Endothelial cell of umbilical vein (primary cell): ENCODE measurements around the gene RMI2. TPM values are rescaled to one million over a fixed set of nuclear protein-coding genes. Genes with fewer than 3 reads are reported as not detected.

Experiments
- BruUV-seq: library from RNA; stranded (reverse); fragments of 400-500 nt; replicated peaks from 2 replicates; lab custom pipeline; 2021; lab: Mats Ljungman, UMichigan
- CTCF ChIA-PET: fragments of 300-600, 350-600 bp; sonication (Branson Sonifier 250); formaldehyde crosslinking; loops from one replicate; lab custom pipeline; 2021; ENCODE audit warnings: antibody characterized with exemption, inconsistent platforms; lab: Charles Lee
- POLR2A ChIA-PET: fragments of 300-600, 350-600 bp; sonication (Branson Sonifier 250); formaldehyde crosslinking; loops from one replicate; lab custom pipeline; 2021; ENCODE audit warnings: antibody characterized with exemption, inconsistent platforms; lab: Charles Lee
- DNase-seq: peaks from one replicate; pipeline ENCODE4 v3.0.0-alpha.2; 2011; ENCODE audit warnings: low read depth, low spot score
- FAIRE-seq: peaks from 2 replicates; lab custom pipeline; 2011; peaks lifted over from hg19 to GRCh38; lab: Jason Lieb, UNC
- H2AFZ ChIP-seq: 2 replicates; pipeline ENCODE4 v1.6.0; 2012; ENCODE audit warnings: low read depth, low read length, control low read depth, inconsistent platforms
- H3K27ac ChIP-seq: 2 replicates; pipeline ENCODE4 v1.5.1; 2011; ENCODE audit warnings: low read depth, mild to moderate bottlenecking, control low read depth, low read length, moderate library complexity; ENCODE audit not compliant: insufficient read depth
- H3K27me3 ChIP-seq, 2 experiments: 2 replicates each; pipeline versions ENCODE4 v1.6.0 to v1.6.1; 2011; ENCODE audit warnings: low read length in 2 of 2, mixed read lengths in 1 of 2; ENCODE audit not compliant: control insufficient read depth in 2 of 2, insufficient read depth in 2 of 2
- H3K36me3 ChIP-seq, 2 experiments: 2 replicates in 1 of 2; 3 replicates in 1 of 2; pipeline ENCODE4 v1.5.1; 2011; ENCODE audit warnings: low read length in 2 of 2, mild to moderate bottlenecking in 1 of 2, moderate library complexity in 1 of 2; ENCODE audit not compliant: control insufficient read depth in 2 of 2, insufficient read depth in 2 of 2; ENCODE audit errors: extremely low read depth in 1 of 2
- H3K4me1 ChIP-seq: 3 replicates; pipeline ENCODE4 v1.5.1; 2011; ENCODE audit warnings: mild to moderate bottlenecking, low read length; ENCODE audit not compliant: control insufficient read depth, insufficient read depth; ENCODE audit errors: extremely low read depth
- H3K4me2 ChIP-seq: 2 replicates; pipeline ENCODE4 v1.6.1; 2011; ENCODE audit warnings: low read length, control low read depth, mixed read lengths; ENCODE audit not compliant: insufficient read depth
- H3K4me3 ChIP-seq, 3 experiments: fragments of 200-600 bp in 1 of 3; sonication (generic), shearing (Covaris generic) in 1 of 3; replicated peaks in 1 of 3; 2 replicates each; pipeline ENCODE4 v1.5.1; 2011 to 2016; ENCODE audit warnings: control low read depth in 3 of 3, low read length in 3 of 3, mild to moderate bottlenecking in 2 of 3, inconsistent platforms in 1 of 3, low read depth in 1 of 3, moderate library complexity in 1 of 3; ENCODE audit not compliant: insufficient read depth in 1 of 3
- H3K79me2 ChIP-seq: 2 replicates; pipeline ENCODE4 v1.6.0; 2012; ENCODE audit warnings: low read length, inconsistent platforms; ENCODE audit not compliant: control insufficient read depth, insufficient read depth
- H3K9ac ChIP-seq: replicated peaks from 2 replicates; pipeline ENCODE3; 2011; ENCODE audit warnings: low read length, control low read depth; ENCODE audit not compliant: insufficient read depth; ENCODE audit errors: extremely low read depth
- H3K9me1 ChIP-seq: replicated peaks from 3 replicates; pipeline ENCODE4 v1.6.0; 2011; ENCODE audit warnings: mild to moderate bottlenecking, low read length; ENCODE audit not compliant: control insufficient read depth, insufficient read depth; ENCODE audit errors: extremely low read depth
- H3K9me3 ChIP-seq: replicated peaks from 2 replicates; pipeline ENCODE4 v1.5.1; 2012; ENCODE audit warnings: low read length, inconsistent platforms; ENCODE audit not compliant: control insufficient read depth, insufficient read depth
- H4K20me1 ChIP-seq: replicated peaks from 2 replicates; pipeline ENCODE3; 2011; ENCODE audit warnings: mild to moderate bottlenecking, low read length; ENCODE audit not compliant: control insufficient read depth, insufficient read depth; ENCODE audit errors: extremely low read depth
- EZH2 ChIP-seq: IDR thresholded peaks from 2 replicates; pipeline ENCODE4 v1.6.1; 2012; ENCODE audit warnings: borderline replicate concordance, low read depth, mild to moderate bottlenecking, moderate library complexity, low read length, inconsistent platforms; ENCODE audit not compliant: severe bottlenecking
- GATA2 ChIP-seq: IDR thresholded peaks from 2 replicates; pipeline ENCODE4 v1.7.0; 2011; ENCODE audit warnings: low read depth, mild to moderate bottlenecking, moderate library complexity, mixed read lengths, low read length; ENCODE audit not compliant: insufficient read length, insufficient read depth
- JUN ChIP-seq: IDR thresholded peaks from 2 replicates; pipeline ENCODE4 v1.6.1; 2011; ENCODE audit warnings: borderline replicate concordance, low read depth; ENCODE audit not compliant: insufficient read length, insufficient read depth
- MYC ChIP-seq: IDR thresholded peaks from one replicate; pipeline ENCODE4 v1.6.1; 2011; ENCODE audit warnings: mild to moderate bottlenecking, low read depth, low read length
- POLR2A ChIP-seq: IDR thresholded peaks from 2 replicates; pipeline ENCODE4 v1.6.1; 2012; ENCODE audit warnings: low read depth, mild to moderate bottlenecking, control low read depth, low read length
- dilution Hi-C: fragments of 300-500 bp; cut with MboI; formaldehyde crosslinking; loops from one replicate; pipeline ENCODE4 v1.15.0; 2019; ENCODE audit warnings: low sequenced_read_pairs; ENCODE audit not compliant: extremely low pct_ligation_motif_present
- intact Hi-C: fragments of 100-400 bp; cut with micrococcal nuclease; formaldehyde crosslinking; loops from one replicate; pipeline ENCODE4 v1.10.0; 2022
- polyA plus RNA-seq, 4 experiments: library from polyadenylated mRNA; depleted of rRNA in 3 of 4; stranded (reverse) in 3 of 4; unstranded in 1 of 4; fragments of >200 nt; gene quantifications; 2 replicates each; pipeline versions ENCODE4 v1.2.1 to v1.2.3, GENCODE V29; 2011 to 2012; ENCODE audit warnings: missing spikeins in 1 of 4
- total RNA-seq: library from RNA; stranded (reverse); gene quantifications from 2 replicates; pipeline ENCODE4 v1.2.3, GENCODE V29; 2021

Gene RMI2
- total and polyA plus RNA-seq, 2 donors (not counting 3 experiments of a cell fraction or from before 2014, with no cell fraction given) = 5.3 to 7.7 TPM

- dilution Hi-C loops = no loop called here
Measured at GRCh38 chr16:11322823-11323222, 22.4 kb upstream of the RMI2 start.

GRCh38 chr16:11323551-11324336 lies 21.5 kb upstream of the RMI2 start:
- dilution Hi-C loops (no loop called here), intact Hi-C loops (no loop called here)
- DNase-seq (no peak), FAIRE-seq (no peak)
- H3K79me2 ChIP-seq = no peaks in the 10 kb centered on the region
- no peak overlapping the region for H3K27ac ChIP-seq
- ChIA-PET POLR2A (no interaction called here), CTCF (no interaction called here)
- H3K36me3 ChIP-seq = no peaks in the 10 kb centered on the region
- no peaks in the 10 kb centered on the region for H3K9me3 ChIP-seq
- BruUV-seq = no TSS peak
- H3K4me1 ChIP-seq = peaks cover 7% of the 10 kb centered on the region
- no peaks in the 10 kb centered on the region for H3K9me1 ChIP-seq
- TF ChIP-seq GATA2 = no peak
- no peak for TF ChIP-seq JUN
- TF ChIP-seq EZH2 = no peak
- TF ChIP-seq MYC = no peak
- no peak for TF ChIP-seq POLR2A
- no peaks in the 10 kb centered on the region for H4K20me1 ChIP-seq
- H3K9ac ChIP-seq = no peak overlapping the region
- H3K4me2 ChIP-seq = no peak overlapping the region
- H3K27me3 ChIP-seq = no peaks in the 10 kb centered on the region
- H2AFZ ChIP-seq = no peak overlapping the region
- no peak overlapping the region for H3K4me3 ChIP-seq

More at GRCh38 chr16:11322823-11323222, 22.4 kb upstream of the RMI2 start:
- no peaks in the 10 kb centered on the region for H4K20me1 ChIP-seq
- CTCF ChIA-PET = no interaction called here
- POLR2A ChIA-PET = no interaction called here
- H3K27ac ChIP-seq = no peak overlapping the region
- no peaks in the 10 kb centered on the region for H3K36me3 ChIP-seq
- H3K4me2 ChIP-seq = no peak overlapping the region
- no peak overlapping the region for H2AFZ ChIP-seq
- FAIRE-seq (no peak), DNase-seq (no peak)
- no peak for TF ChIP-seq GATA2
- TF ChIP-seq EZH2 = no peak
- no peaks in the 10 kb centered on the region for H3K9me1 ChIP-seq
- no peaks in the 10 kb centered on the region for H3K9me3 ChIP-seq
- no peak overlapping the region for H3K4me3 ChIP-seq
- BruUV-seq = no TSS peak
- intact Hi-C loops = no loop called here
- no peaks in the 10 kb centered on the region for H3K4me1 ChIP-seq
- H3K9ac ChIP-seq = no peak overlapping the region
- H3K79me2 ChIP-seq = no peaks in the 10 kb centered on the region
- no peaks in the 10 kb centered on the region for H3K27me3 ChIP-seq
